A673 (cell line): ENCODE results near the gene CCL7. TPM values are rescaled to one million over a fixed set of nuclear protein-coding genes. Genes with fewer than 3 reads are reported as not detected.

Source experiments
- BruUV-seq: library from RNA; stranded (reverse); fragments of 400-500 nt; replicated peaks from 2 replicates; lab custom pipeline; 2021; lab: Mats Ljungman, UMichigan
- CTCF ChIA-PET: fragments of 300-600 bp; sonication (Branson Sonifier 250); formaldehyde crosslinking; loops from one replicate; lab custom pipeline; 2022; ENCODE audit warnings: antibody characterized with exemption; lab: Charles Lee
- POLR2A ChIA-PET: fragments of 300-600 bp; sonication (Branson Sonifier 250); formaldehyde crosslinking; loops from one replicate; lab custom pipeline; 2022; ENCODE audit warnings: antibody characterized with exemption; ENCODE audit not compliant: low non-redundant PET; lab: Charles Lee
- DNase-seq: peaks from one replicate; pipeline ENCODE4 v3.0.0-alpha.2; 2015; ENCODE audit warnings: low spot score
- H3K27ac ChIP-seq: fragments of 200-600 bp; sonication (generic); 2 replicates; pipeline ENCODE4 v1.5.1; 2016; ENCODE audit warnings: mixed run types, low read depth, mild to moderate bottlenecking, mixed read lengths, antibody characterized with exemption, low read length; ENCODE audit not compliant: poor library complexity, severe bottlenecking
- H3K27me3 ChIP-seq: fragments of 200-600 bp; sonication (generic); replicated peaks from 2 replicates; pipeline ENCODE4 v1.6.1; 2017; ENCODE audit warnings: mixed run types, low read depth, mild to moderate bottlenecking, mixed read lengths, antibody characterized with exemption, low read length; ENCODE audit not compliant: insufficient read depth, poor library complexity
- H3K36me3 ChIP-seq: fragments of 200-600 bp; sonication (generic); 2 replicates; pipeline ENCODE4 v1.6.1; 2016; ENCODE audit warnings: mixed run types, mild to moderate bottlenecking, mixed read lengths, antibody characterized with exemption, low read length; ENCODE audit not compliant: insufficient read depth, poor library complexity, severe bottlenecking
- H3K4me1 ChIP-seq: fragments of 200-600 bp; sonication (generic); 2 replicates; pipeline ENCODE4 v1.6.1; 2017; ENCODE audit warnings: mixed run types, mild to moderate bottlenecking, mixed read lengths, antibody characterized with exemption, low read length; ENCODE audit not compliant: insufficient read depth, poor library complexity, severe bottlenecking
- H3K4me3 ChIP-seq: fragments of 200-600 bp; sonication (generic); 2 replicates; pipeline ENCODE4 v1.5.1; 2016; ENCODE audit warnings: low read depth, mixed run types, mild to moderate bottlenecking, mixed read lengths, low read length; ENCODE audit not compliant: poor library complexity, severe bottlenecking
- H3K9me3 ChIP-seq: fragments of 200-600 bp; sonication (generic); 2 replicates; pipeline ENCODE4 v1.6.1; 2016; ENCODE audit warnings: mixed run types, low read depth, mild to moderate bottlenecking, mixed read lengths, antibody characterized with exemption, low read length; ENCODE audit not compliant: poor library complexity, severe bottlenecking
- EZH2 ChIP-seq: fragments of 200-600 bp; sonication (generic); IDR thresholded peaks from 2 replicates; pipeline ENCODE4 v1.6.1; 2017; ENCODE audit warnings: borderline replicate concordance, low read depth, mild to moderate bottlenecking, mixed read lengths, antibody characterized with exemption, low read length; ENCODE audit not compliant: poor library complexity, severe bottlenecking
- intact Hi-C: fragments of 100-400 bp; cut with micrococcal nuclease; formaldehyde crosslinking; loops from one replicate; pipeline ENCODE4 v1.10.0; 2022; ENCODE audit not compliant: unreplicated experiment
- total RNA-seq: library from RNA; stranded (reverse); gene quantifications from 2 replicates; pipeline ENCODE4 v1.2.3, GENCODE V29; 2021
- TF ChIP-seq, protein P1 (sequence below): fragments of 300-800, 200-600 bp; sonication (generic); conservative IDR thresholded peaks from 2 replicates; pipeline ENCODE4 v1.5.1; 2017; ENCODE audit warnings: low read depth, mild to moderate bottlenecking, antibody characterized with exemption, low read length, moderate library complexity, mixed read lengths

CCL7 gene
- total RNA-seq, 1 experiment from 2014 or later: not detected

DNA sequence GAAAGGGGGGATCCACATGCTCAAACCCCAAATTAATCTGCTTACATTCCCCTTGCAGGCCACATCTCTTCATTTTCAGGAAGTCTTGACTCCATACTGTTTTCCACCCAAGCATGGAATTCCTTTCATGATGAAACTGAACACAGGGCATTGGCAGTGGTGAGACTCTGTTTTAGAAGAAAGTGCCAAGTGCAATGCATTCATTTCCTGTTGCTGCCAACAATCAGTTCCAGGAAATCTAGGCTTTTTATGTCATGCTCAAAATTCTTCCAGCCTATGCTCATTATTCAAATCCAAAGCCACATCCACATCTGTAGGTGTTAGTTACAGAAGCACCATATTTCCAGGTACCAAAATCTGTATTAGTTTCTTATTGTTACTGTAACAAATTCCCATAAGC is 10.9 kb upstream of the CCL7 start:
- Histone ChIP-seq H3K36me3 (no peaks in the 10 kb centered on the region), H3K9me3 (no peaks in the 10 kb centered on the region), H3K27me3 (no peaks in the 10 kb centered on the region), H3K4me1 (no peaks in the 10 kb centered on the region), H3K4me3 (no peak overlapping the region), H3K27ac (no peak overlapping the region)
- DNase-seq: no peak
- intact Hi-C loops: no loop called here
- TF ChIP-seq, protein P1, sequence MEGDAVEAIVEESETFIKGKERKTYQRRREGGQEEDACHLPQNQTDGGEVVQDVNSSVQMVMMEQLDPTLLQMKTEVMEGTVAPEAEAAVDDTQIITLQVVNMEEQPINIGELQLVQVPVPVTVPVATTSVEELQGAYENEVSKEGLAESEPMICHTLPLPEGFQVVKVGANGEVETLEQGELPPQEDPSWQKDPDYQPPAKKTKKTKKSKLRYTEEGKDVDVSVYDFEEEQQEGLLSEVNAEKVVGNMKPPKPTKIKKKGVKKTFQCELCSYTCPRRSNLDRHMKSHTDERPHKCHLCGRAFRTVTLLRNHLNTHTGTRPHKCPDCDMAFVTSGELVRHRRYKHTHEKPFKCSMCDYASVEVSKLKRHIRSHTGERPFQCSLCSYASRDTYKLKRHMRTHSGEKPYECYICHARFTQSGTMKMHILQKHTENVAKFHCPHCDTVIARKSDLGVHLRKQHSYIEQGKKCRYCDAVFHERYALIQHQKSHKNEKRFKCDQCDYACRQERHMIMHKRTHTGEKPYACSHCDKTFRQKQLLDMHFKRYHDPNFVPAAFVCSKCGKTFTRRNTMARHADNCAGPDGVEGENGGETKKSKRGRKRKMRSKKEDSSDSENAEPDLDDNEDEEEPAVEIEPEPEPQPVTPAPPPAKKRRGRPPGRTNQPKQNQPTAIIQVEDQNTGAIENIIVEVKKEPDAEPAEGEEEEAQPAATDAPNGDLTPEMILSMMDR: no peak
- no peak for TF ChIP-seq EZH2
- CTCF ChIA-PET: no interaction called here
- POLR2A ChIA-PET: no interaction called here
- no TSS peak for BruUV-seq

DNA sequence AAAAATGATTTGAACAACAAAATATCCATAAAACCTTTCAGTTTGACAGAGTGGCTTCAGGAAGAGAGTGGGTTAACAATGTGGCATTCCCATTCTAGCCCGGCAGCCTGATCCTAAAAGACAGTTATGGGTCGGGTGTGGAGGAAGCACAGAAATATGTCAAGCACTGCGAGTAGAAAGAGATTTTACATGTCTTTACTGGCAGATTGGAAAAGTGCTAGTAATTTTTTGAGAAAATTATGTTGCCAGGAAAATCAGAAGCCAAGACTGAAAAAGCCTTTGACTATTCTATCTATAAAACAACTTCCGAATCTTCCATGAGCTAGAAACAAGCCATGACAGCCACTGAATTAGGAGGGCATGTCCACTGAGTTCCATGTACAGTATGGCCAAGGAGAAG is 9.2 kb upstream of the CCL7 start:
- no peaks in the 10 kb centered on the region for H3K4me1 ChIP-seq
- CTCF ChIA-PET: no interaction called here
- no TSS peak for BruUV-seq
- no peaks in the 10 kb centered on the region for H3K27me3 ChIP-seq
- POLR2A ChIA-PET: no interaction called here
- no peak for DNase-seq
- H3K27ac ChIP-seq: no peak overlapping the region
- intact Hi-C loops: no loop called here
- TF ChIP-seq, protein P1: no peak
- no peak for TF ChIP-seq EZH2
- no peaks in the 10 kb centered on the region for H3K9me3 ChIP-seq
- H3K36me3 ChIP-seq: no peaks in the 10 kb centered on the region
- no peak overlapping the region for H3K4me3 ChIP-seq

- TF ChIP-seq, protein P1: no peak
- TF ChIP-seq EZH2: no peak
- H3K9me3 ChIP-seq: no peaks in the 10 kb centered on the region
- no peaks in the 10 kb centered on the region for H3K36me3 ChIP-seq
- BruUV-seq: no TSS peak
- DNase-seq: no peak
- POLR2A ChIA-PET: no interaction called here
- intact Hi-C loops: no loop called here
- no peaks in the 10 kb centered on the region for H3K27me3 ChIP-seq
- no peak overlapping the region for H3K27ac ChIP-seq
- no peak overlapping the region for H3K4me3 ChIP-seq
- CTCF ChIA-PET: no interaction called here
- H3K4me1 ChIP-seq: no peaks in the 10 kb centered on the region
Observed at GRCh38 chr17:34261568-34262337, 8.3 kb upstream of the CCL7 start.
